ENCODE data around the gene DDOST.

GRCh38 chr1:20701446-20701845 lies 40.3 kb upstream of the DDOST start:
- no peak for TF ChIP-seq POLR2AphosphoS5 (IDR thresholded peaks at IDR 0.05; ENCODE audit: low read depth, low read length)
- no peak for TF ChIP-seq TAF1 (IDR thresholded peaks at IDR 0.05; ENCODE audit: low read depth, low read length)
